A549 (cell line): Measurements from ENCODE around the gene SMARCA1. TPM values are rescaled to one million over a fixed set of nuclear protein-coding genes. Genes with fewer than 3 reads are reported as not detected.
"Not testable (repeated sequence)": the region's sequence is repeated elsewhere in the genome, so short reads cannot be mapped to it uniquely, and the experiment has no call there.

Experiments
- ATAC-seq, 2 experiments: fragments of 200-7000 bp in 1 of 2; fragments of >200 bp in 1 of 2; cut with Nextera tagmentation in 1 of 2; cut with Tn5 transposase in 1 of 2; 3 replicates each; pipeline versions ENCODE4 v1.8.0 to v1.9.1; 2018 to 2020; ENCODE audit warnings: mild to moderate bottlenecking in 1 of 2, moderate library complexity in 1 of 2
- CTCF ChIA-PET: fragments of 300-600 bp; sonication (Branson Sonifier 250); formaldehyde crosslinking; extraction: SDS; loops from one replicate; lab custom pipeline; 2021; ENCODE audit warnings: antibody characterized with exemption, inconsistent platforms; lab: Yijun Ruan, JAX
- POLR2A ChIA-PET: fragments of 350-600 bp; formaldehyde crosslinking; extraction: SDS; loops from one replicate; lab custom pipeline; 2021; ENCODE audit warnings: antibody characterized with exemption, inconsistent platforms; lab: Yijun Ruan, JAX
- DNase-seq, 2 experiments: peaks; one replicate each; pipeline versions ENCODE4 v3.0.0 to v3.0.0-alpha.2; 2011 to 2016; ENCODE audit warnings: low read depth in 1 of 2, low spot score in 1 of 2
- FAIRE-seq: peaks from 2 replicates; lab custom pipeline; 2011; peaks lifted over from hg19 to GRCh38; lab: Jason Lieb, UNC
- H3K27ac ChIP-seq, 2 experiments: fragments of >200 bp; sonication (Bioruptor Twin); formaldehyde crosslinking; 3 replicates each; pipeline ENCODE4 v1.5.1; 2016 to 2017
- H3K4me1 ChIP-seq: fragments of >200 bp; sonication (Bioruptor Twin); formaldehyde crosslinking; 3 replicates; pipeline ENCODE4 v1.6.1; 2016
- H3K4me2 ChIP-seq: fragments of >200 bp; sonication (Bioruptor Twin); formaldehyde crosslinking; 3 replicates; pipeline ENCODE4 v1.6.1; 2016
- H3K4me3 ChIP-seq: fragments of >200 bp; sonication (Bioruptor Twin); formaldehyde crosslinking; 3 replicates; pipeline ENCODE4 v1.5.1; 2016
- H3K9me3 ChIP-seq: fragments of >200 bp; sonication (Bioruptor Twin); formaldehyde crosslinking; 3 replicates; pipeline ENCODE4 v1.6.1; 2016
- BCL3 ChIP-seq: fragments of >200 bp; sonication (Bioruptor Twin); formaldehyde crosslinking; IDR thresholded peaks from 3 replicates; pipeline ENCODE4 v1.6.1; 2016
- BHLHE40 ChIP-seq: IDR thresholded peaks from 2 replicates; pipeline ENCODE4 v1.6.1; 2012; ENCODE audit warnings: low read depth, low read length, inconsistent platforms
- CHD4 ChIP-seq: fragments of 200-600 bp; sonication (generic); IDR thresholded peaks from 2 replicates; pipeline ENCODE4 v1.6.1; 2016; ENCODE audit warnings: antibody characterized with exemption, mild to moderate bottlenecking, borderline replicate concordance
- ESRRA ChIP-seq: fragments of 150-350 bp; IDR thresholded peaks from 2 replicates; pipeline ENCODE4 v1.6.1; 2014; ENCODE audit warnings: mild to moderate bottlenecking, low read length, borderline replicate concordance
- HEYL ChIP-seq: fragments of 250-450 bp; sonication (Bioruptor Pico); IDR thresholded peaks from 2 replicates; pipeline ENCODE4 v1.8.0; 2021; ENCODE audit warnings: mild to moderate bottlenecking, moderate library complexity
- HOXB13 ChIP-seq: fragments of 250-450 bp; sonication (Bioruptor Pico); IDR thresholded peaks from 2 replicates; pipeline ENCODE4 v1.5.0; 2020; ENCODE audit warnings: low read depth, mild to moderate bottlenecking, moderate library complexity
- JUN ChIP-seq, 2 experiments: fragments of >200 bp; sonication (Bioruptor Twin); formaldehyde crosslinking; IDR thresholded peaks; 2 replicates in 1 of 2; 3 replicates in 1 of 2; pipeline ENCODE4 v1.6.1; 2016 to 2017
- JUNB ChIP-seq: fragments of >200 bp; sonication (Bioruptor Twin); formaldehyde crosslinking; IDR thresholded peaks from 2 replicates; pipeline ENCODE4 v1.6.1; 2016
- KDM1A ChIP-seq: fragments of 200-600 bp; sonication (generic); IDR thresholded peaks from 2 replicates; pipeline ENCODE4 v1.6.1; 2016; ENCODE audit warnings: low read depth, mild to moderate bottlenecking
- RFX5 ChIP-seq: fragments of 450-650 bp; IDR thresholded peaks from 2 replicates; pipeline ENCODE4 v1.7.1; 2014; ENCODE audit warnings: antibody characterized with exemption, mild to moderate bottlenecking, moderate library complexity
- SREBF2 ChIP-seq: fragments of 450-650 bp; IDR thresholded peaks from 2 replicates; pipeline ENCODE4 v1.6.1; 2014; ENCODE audit warnings: mild to moderate bottlenecking, moderate library complexity
- WGBS: methylation state at CpG from one replicate; pipeline ENCODE4 v1.1.6; 2017; ENCODE audit errors: missing lambda C conversion rate; 5-methylcytosine and 5-hydroxymethylcytosine counted together
- polyA plus RNA-seq, 4 experiments: library from polyadenylated mRNA; depleted of rRNA in 3 of 4; stranded (reverse); fragments of >200 nt; fragmentation: RNase III in 1 of 4; extraction: RNeasy Plus Mini Kit Qiagen cat#74134 plus additional on column Dnase treatment in 1 of 4; gene quantifications; 2 replicates in 3 of 4; 3 replicates in 1 of 4; pipeline ENCODE4 v1.2.3, GENCODE V29; 2011 to 2017
- TF ChIP-seq, protein P1 (sequence below): IDR thresholded peaks from 2 replicates; pipeline ENCODE4 v1.6.1; 2012
- TF ChIP-seq, protein P2 (sequence below): fragments of 200-600 bp; sonication (generic); IDR thresholded peaks from 2 replicates; pipeline ENCODE4 v1.6.1; 2016; ENCODE audit warnings: antibody characterized with exemption, mild to moderate bottlenecking, moderate library complexity
- TF ChIP-seq, protein P3 (sequence below): IDR thresholded peaks from 2 replicates; pipeline ENCODE4 v1.6.1; 2012; ENCODE audit warnings: low read depth, borderline replicate concordance

The SMARCA1 gene
- polyA plus RNA-seq, 2 of the 4 experiments (the other 2 are of a cell fraction) = 72.4 to 77.2 TPM

DNA sequence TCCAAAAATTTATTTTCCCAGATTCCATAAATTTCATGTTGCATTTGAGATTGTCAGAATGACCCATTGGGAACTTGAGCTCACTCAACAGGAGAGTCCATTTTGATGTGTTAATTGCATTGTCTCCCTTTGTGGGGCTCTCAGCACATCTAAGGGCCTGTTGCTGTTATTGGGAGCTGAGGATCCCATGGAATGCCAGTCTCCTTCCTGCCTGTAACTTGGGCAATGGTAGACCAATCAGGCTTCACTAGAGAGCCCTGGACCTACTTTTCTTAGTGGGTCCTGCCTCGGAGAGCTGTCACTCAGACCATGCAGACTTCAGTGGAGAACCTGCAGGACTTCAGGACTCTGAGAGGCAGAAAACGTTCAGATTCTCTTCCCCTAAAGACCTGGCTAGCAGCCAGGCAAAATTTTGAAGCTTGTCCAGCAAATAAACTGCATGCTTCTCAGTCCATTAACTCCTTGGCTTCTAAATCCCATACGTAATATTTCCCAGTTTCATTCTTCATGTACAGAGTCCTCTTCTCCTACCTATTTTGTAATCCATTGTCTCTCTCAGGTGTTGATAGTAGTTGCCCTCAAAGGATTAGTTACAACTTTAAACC is 41.9 kb upstream of the SMARCA1 start:
- TF ChIP-seq, protein P1, sequence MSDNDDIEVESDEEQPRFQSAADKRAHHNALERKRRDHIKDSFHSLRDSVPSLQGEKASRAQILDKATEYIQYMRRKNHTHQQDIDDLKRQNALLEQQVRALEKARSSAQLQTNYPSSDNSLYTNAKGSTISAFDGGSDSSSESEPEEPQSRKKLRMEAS = no peak
- TF ChIP-seq SREBF2 (no peak), BCL3 (no peak), CHD4 (no peak)
- Histone ChIP-seq H3K4me1 (no peaks in the 10 kb centered on the region), H3K9me3 (no peaks in the 10 kb centered on the region), H3K4me2 (no peak overlapping the region), H3K4me3 (no peak overlapping the region), H3K27ac (no peak overlapping the region)
- no peak for ATAC-seq
- no peak for FAIRE-seq
- DNase-seq = no peak
- POLR2A ChIA-PET = no interaction called here
- WGBS = 70% methylated on average over 3 of the region's 3 CpGs
- CTCF ChIA-PET = no interaction called here

DNA sequence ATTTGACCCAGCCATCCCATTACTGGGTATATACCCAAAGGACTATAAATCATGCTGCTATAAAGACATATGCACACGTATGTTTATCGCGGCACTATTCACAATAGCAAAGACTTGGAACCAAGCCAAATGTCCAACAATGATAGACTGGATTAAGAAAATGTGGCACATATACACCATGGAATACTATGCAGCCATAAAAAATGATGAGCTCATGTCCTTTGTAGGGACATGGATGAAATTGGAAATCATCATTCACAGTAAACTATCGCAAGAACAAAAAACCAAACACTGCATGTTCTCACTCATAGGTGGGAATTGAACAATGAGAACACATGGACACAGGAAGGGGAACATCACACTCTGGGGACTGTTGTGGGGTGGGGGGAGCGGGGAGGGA is 41.1 kb upstream of the SMARCA1 start:
- H3K9me3 ChIP-seq, H3K4me3 ChIP-seq, H3K4me2 ChIP-seq, FAIRE-seq, POLR2A ChIA-PET, H3K4me1 ChIP-seq, CTCF ChIA-PET, DNase-seq, ATAC-seq, H3K27ac ChIP-seq: not testable (repeated sequence)
- WGBS = 94% methylated on average over 4 of the region's 5 CpGs

GRCh38 chrX:129561453-129561852 is 38.2 kb upstream of the SMARCA1 start:
- DNase-seq (no peak), ATAC-seq (no peak)
- no peak overlapping the region for H3K27ac ChIP-seq
- H3K4me3 ChIP-seq = no peak overlapping the region
- 91% methylated on average over 3 of the region's 3 CpGs for WGBS
- no peak overlapping the region for H3K4me2 ChIP-seq
- no peaks in the 10 kb centered on the region for H3K4me1 ChIP-seq
- no peak for TF ChIP-seq RFX5
- no peak for TF ChIP-seq KDM1A
- no peak for TF ChIP-seq BHLHE40
- TF ChIP-seq HOXB13 (CRISPR knock-in tag) = no peak
- no peak for TF ChIP-seq BCL3
- TF ChIP-seq HEYL (CRISPR knock-in tag) = no peak
- TF ChIP-seq SREBF2 = no peak
- TF ChIP-seq, protein P2, sequence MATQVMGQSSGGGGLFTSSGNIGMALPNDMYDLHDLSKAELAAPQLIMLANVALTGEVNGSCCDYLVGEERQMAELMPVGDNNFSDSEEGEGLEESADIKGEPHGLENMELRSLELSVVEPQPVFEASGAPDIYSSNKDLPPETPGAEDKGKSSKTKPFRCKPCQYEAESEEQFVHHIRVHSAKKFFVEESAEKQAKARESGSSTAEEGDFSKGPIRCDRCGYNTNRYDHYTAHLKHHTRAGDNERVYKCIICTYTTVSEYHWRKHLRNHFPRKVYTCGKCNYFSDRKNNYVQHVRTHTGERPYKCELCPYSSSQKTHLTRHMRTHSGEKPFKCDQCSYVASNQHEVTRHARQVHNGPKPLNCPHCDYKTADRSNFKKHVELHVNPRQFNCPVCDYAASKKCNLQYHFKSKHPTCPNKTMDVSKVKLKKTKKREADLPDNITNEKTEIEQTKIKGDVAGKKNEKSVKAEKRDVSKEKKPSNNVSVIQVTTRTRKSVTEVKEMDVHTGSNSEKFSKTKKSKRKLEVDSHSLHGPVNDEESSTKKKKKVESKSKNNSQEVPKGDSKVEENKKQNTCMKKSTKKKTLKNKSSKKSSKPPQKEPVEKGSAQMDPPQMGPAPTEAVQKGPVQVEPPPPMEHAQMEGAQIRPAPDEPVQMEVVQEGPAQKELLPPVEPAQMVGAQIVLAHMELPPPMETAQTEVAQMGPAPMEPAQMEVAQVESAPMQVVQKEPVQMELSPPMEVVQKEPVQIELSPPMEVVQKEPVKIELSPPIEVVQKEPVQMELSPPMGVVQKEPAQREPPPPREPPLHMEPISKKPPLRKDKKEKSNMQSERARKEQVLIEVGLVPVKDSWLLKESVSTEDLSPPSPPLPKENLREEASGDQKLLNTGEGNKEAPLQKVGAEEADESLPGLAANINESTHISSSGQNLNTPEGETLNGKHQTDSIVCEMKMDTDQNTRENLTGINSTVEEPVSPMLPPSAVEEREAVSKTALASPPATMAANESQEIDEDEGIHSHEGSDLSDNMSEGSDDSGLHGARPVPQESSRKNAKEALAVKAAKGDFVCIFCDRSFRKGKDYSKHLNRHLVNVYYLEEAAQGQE = no peak
- no peak for TF ChIP-seq JUNB
- no peak for TF ChIP-seq ESRRA
- TF ChIP-seq, protein P3, sequence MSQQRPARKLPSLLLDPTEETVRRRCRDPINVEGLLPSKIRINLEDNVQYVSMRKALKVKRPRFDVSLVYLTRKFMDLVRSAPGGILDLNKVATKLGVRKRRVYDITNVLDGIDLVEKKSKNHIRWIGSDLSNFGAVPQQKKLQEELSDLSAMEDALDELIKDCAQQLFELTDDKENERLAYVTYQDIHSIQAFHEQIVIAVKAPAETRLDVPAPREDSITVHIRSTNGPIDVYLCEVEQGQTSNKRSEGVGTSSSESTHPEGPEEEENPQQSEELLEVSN = no peak
- no peak for TF ChIP-seq JUN (IDR thresholded peaks at IDR 0.05)
- TF ChIP-seq, all 56 proteins: peak for 0
- no peaks in the 10 kb centered on the region for H3K9me3 ChIP-seq
- no peak for FAIRE-seq
- ChIA-PET CTCF (no interaction called here), POLR2A (no interaction called here)
